ENCODE measurements around the gene MED17. TPM values are rescaled to one million over a fixed set of nuclear protein-coding genes. Genes with fewer than 3 reads are reported as not detected.

MED17 gene
- total and polyA plus RNA-seq, 2 of the 13 experiments (the other 11 are each of a cell fraction or from before 2014, with no cell fraction given) = 23.1 to 37.0 TPM

DNA sequence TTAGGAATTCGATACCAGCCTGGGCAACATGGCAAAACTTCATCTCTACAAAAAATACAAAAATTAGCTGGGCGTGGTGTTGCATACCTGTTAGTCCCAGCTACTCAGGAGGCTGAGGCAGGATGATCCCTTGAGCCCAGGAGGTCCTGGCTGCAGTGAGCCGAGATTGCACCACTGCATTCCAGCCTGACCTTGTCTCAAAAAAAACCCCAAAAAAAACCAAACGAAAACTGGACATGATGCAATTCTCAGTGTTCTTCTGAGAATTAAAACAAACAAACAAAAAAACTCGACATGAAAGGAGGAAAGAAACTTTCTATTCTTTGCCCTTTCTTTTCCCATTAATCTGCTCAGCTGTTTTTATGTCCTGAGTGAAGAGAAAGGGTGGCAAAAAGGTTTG, 7.4 kb downstream of the MED17 start:
- no peak overlapping the region for H2AFZ ChIP-seq (ENCODE audit: low read length)
- no peaks in the 10 kb centered on the region for H3K27me3 ChIP-seq (ENCODE audit: control insufficient read depth in 1 of 2, insufficient read depth in 2 of 2, low read length in 2 of 2)
- H3K27ac ChIP-seq (ENCODE audit: extremely low read length, insufficient read depth, low read length) = no peak overlapping the region
- H3K36me3 ChIP-seq (replicated peaks in 1 of 2; ENCODE audit: control insufficient read depth in 1 of 2, insufficient read depth in 2 of 2, low read length in 2 of 2) = peaks cover 25 to 79% of the 10 kb centered on the region in 2 experiments
- intact Hi-C loops (cut with micrococcal nuclease; ENCODE audit: unreplicated experiment) (no loop called here), in situ Hi-C loops (cut with HindIII; ENCODE audit: extremely low pct_ligation_motif_present, low pct_unique_long_range_greater_than_20kb) (no loop called here)
- no peak overlapping the region for H3K4me2 ChIP-seq (ENCODE audit: low read depth, low read length)
- WGBS (ENCODE audit: low lambda C conversion rate) = 59% methylated on average over 5 of the region's 5 CpGs
- no peaks in the 10 kb centered on the region for H3K9me3 ChIP-seq (ENCODE audit: low read length)
- H3K79me2 ChIP-seq (ENCODE audit: insufficient read depth, low read length) = peaks cover 32% of the 10 kb centered on the region
- no peak overlapping the region for H3K9ac ChIP-seq (ENCODE audit: insufficient read depth, low read depth, low read length)
- peaks cover 22% of the 10 kb centered on the region for H3K4me1 ChIP-seq (ENCODE audit: insufficient read depth, low read length)
- FAIRE-seq (no peak), DNase-seq (ENCODE audit: low spot score) (no peak), ATAC-seq (peak; percentile 41; the same call in 2 of the 3 replicates)
- no peak overlapping the region for H3K4me3 ChIP-seq (replicated peaks in 1 of 3; ENCODE audit: insufficient read depth in 1 of 3, low read depth in 2 of 3, low read length in 3 of 3)
- no TSS peak for BruUV-seq (replicated peaks)
- CTCF ChIA-PET (ENCODE audit: low intra/inter-chr PET ratio, low total read pairs) = no interaction called here
- H4K20me1 ChIP-seq (ENCODE audit: insufficient read depth, low read length) = peaks cover 18% of the 10 kb centered on the region
- POLR2A ChIA-PET = interaction anchor here (2.4 kb wide), 1 partner anchor 50 kb away, joined by 9 read pairs; the partner anchor contains the start of genes C11orf54 and TAF1D
- peak; percentile 30; the same call in 1 of the 2 replicates for TF ChIP-seq CEBPG (CRISPR knock-in tag; IDR thresholded peaks at IDR 0.05)
- TF ChIP-seq, protein P1, sequence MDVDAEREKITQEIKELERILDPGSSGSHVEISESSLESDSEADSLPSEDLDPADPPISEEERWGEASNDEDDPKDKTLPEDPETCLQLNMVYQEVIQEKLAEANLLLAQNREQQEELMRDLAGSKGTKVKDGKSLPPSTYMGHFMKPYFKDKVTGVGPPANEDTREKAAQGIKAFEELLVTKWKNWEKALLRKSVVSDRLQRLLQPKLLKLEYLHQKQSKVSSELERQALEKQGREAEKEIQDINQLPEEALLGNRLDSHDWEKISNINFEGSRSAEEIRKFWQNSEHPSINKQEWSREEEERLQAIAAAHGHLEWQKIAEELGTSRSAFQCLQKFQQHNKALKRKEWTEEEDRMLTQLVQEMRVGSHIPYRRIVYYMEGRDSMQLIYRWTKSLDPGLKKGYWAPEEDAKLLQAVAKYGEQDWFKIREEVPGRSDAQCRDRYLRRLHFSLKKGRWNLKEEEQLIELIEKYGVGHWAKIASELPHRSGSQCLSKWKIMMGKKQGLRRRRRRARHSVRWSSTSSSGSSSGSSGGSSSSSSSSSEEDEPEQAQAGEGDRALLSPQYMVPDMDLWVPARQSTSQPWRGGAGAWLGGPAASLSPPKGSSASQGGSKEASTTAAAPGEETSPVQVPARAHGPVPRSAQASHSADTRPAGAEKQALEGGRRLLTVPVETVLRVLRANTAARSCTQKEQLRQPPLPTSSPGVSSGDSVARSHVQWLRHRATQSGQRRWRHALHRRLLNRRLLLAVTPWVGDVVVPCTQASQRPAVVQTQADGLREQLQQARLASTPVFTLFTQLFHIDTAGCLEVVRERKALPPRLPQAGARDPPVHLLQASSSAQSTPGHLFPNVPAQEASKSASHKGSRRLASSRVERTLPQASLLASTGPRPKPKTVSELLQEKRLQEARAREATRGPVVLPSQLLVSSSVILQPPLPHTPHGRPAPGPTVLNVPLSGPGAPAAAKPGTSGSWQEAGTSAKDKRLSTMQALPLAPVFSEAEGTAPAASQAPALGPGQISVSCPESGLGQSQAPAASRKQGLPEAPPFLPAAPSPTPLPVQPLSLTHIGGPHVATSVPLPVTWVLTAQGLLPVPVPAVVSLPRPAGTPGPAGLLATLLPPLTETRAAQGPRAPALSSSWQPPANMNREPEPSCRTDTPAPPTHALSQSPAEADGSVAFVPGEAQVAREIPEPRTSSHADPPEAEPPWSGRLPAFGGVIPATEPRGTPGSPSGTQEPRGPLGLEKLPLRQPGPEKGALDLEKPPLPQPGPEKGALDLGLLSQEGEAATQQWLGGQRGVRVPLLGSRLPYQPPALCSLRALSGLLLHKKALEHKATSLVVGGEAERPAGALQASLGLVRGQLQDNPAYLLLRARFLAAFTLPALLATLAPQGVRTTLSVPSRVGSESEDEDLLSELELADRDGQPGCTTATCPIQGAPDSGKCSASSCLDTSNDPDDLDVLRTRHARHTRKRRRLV (CRISPR knock-in tag; IDR thresholded peaks at IDR 0.05) = no peak
- no peak for TF ChIP-seq ZNF224 (CRISPR knock-in tag; IDR thresholded peaks at IDR 0.05)
- peak; percentile 55; the same call in 1 of the 2 replicates for TF ChIP-seq ZNF362 (CRISPR knock-in tag; IDR thresholded peaks at IDR 0.05; ENCODE audit: borderline replicate concordance)
- TF ChIP-seq SOX6 (IDR thresholded peaks at IDR 0.05) = no peak
- peak; percentile 19; the same call in 1 of the 2 replicates for TF ChIP-seq SOX6 (CRISPR knock-in tag; IDR thresholded peaks at IDR 0.05)
- TF ChIP-seq BATF2 (CRISPR knock-in tag; IDR thresholded peaks at IDR 0.05) = no peak
- no peak for TF ChIP-seq SP1 (IDR thresholded peaks at IDR 0.05)
- no peak for TF ChIP-seq SP1 (CRISPR knock-in tag; IDR thresholded peaks at IDR 0.05)
- no peak for TF ChIP-seq ZNF564 (CRISPR knock-in tag; IDR thresholded peaks at IDR 0.05)
- no peak for TF ChIP-seq ARID2 (CRISPR knock-in tag; IDR thresholded peaks at IDR 0.05; ENCODE audit: borderline replicate concordance)
- no peak for TF ChIP-seq ZSCAN20 (CRISPR knock-in tag; IDR thresholded peaks at IDR 0.05; ENCODE audit: borderline replicate concordance)
- TF ChIP-seq ZNF772 (CRISPR knock-in tag; IDR thresholded peaks at IDR 0.05) = no peak
- no peak for TF ChIP-seq ZSCAN22 (CRISPR knock-in tag; IDR thresholded peaks at IDR 0.05)
- TF ChIP-seq, protein P2, sequence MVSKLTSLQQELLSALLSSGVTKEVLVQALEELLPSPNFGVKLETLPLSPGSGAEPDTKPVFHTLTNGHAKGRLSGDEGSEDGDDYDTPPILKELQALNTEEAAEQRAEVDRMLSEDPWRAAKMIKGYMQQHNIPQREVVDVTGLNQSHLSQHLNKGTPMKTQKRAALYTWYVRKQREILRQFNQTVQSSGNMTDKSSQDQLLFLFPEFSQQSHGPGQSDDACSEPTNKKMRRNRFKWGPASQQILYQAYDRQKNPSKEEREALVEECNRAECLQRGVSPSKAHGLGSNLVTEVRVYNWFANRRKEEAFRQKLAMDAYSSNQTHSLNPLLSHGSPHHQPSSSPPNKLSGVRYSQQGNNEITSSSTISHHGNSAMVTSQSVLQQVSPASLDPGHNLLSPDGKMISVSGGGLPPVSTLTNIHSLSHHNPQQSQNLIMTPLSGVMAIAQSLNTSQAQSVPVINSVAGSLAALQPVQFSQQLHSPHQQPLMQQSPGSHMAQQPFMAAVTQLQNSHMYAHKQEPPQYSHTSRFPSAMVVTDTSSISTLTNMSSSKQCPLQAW (CRISPR knock-in tag; IDR thresholded peaks at IDR 0.05) = no peak
- no peak for TF ChIP-seq RBM22 (optimal IDR thresholded peaks at IDR 0.05; ENCODE audit: low read length)
- TF ChIP-seq ZNF577 (CRISPR knock-in tag; IDR thresholded peaks at IDR 0.05; ENCODE audit: borderline replicate concordance, low read depth) = no peak
- TF ChIP-seq ZNF841 (CRISPR knock-in tag; IDR thresholded peaks at IDR 0.05; ENCODE audit: borderline replicate concordance) = no peak
- TF ChIP-seq ZNF713 (CRISPR knock-in tag; IDR thresholded peaks at IDR 0.05) = no peak

Measured in HepG2 (cell line).